Endothelial cell of umbilical vein (primary cell): ENCODE results near the gene CREBL2.

Experiments
- MYC ChIP-seq: IDR thresholded peaks from one replicate; pipeline ENCODE4 v1.6.1; 2011; ENCODE audit warnings: mild to moderate bottlenecking, low read depth, low read length
- POLR2A ChIP-seq: IDR thresholded peaks from 2 replicates; pipeline ENCODE4 v1.6.1; 2012; ENCODE audit warnings: low read depth, mild to moderate bottlenecking, control low read depth, low read length
- TF ChIP-seq, protein P1 (sequence below), 2 donors: IDR thresholded peaks; 1 replicate in 1 of 2; 2 replicates in 1 of 2; pipeline ENCODE4 v1.5.1; 2011; ENCODE audit warnings: low read length in 2 of 2, mild to moderate bottlenecking in 2 of 2, moderate library complexity in 2 of 2, control low read depth in 1 of 2, inconsistent platforms in 1 of 2, low read depth in 1 of 2; ENCODE audit not compliant: insufficient read depth in 1 of 2; ENCODE audit errors: extremely low read depth in 1 of 2

DNA sequence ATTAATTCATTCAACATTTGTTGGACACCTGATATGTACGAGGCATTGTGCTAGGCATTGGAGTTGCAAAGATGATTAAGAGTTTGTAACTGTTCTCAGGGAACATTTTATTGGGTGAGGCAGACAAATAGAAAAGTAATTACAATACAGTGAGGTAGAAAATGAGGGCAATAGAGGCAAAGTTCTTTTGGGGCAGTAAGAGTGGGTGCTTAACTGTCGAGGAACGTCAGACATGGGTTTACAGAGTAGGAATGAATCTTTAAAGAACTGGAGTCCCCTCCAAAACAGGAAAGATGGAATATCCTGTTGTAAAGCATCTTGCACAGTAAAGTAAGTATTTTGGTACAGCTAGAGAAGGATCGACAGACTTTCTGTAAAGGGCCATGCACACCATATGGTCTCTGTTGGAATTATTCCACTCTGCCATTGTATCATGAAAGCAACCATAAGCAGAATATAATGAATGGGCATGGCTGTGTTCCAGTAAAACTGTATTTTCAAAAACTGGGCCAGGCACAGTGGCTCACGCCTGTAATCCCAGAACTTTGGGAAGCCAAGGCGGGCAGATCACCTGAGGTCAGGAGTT is 9.1 kb downstream of the CREBL2 start:
- TF ChIP-seq, protein P1, sequence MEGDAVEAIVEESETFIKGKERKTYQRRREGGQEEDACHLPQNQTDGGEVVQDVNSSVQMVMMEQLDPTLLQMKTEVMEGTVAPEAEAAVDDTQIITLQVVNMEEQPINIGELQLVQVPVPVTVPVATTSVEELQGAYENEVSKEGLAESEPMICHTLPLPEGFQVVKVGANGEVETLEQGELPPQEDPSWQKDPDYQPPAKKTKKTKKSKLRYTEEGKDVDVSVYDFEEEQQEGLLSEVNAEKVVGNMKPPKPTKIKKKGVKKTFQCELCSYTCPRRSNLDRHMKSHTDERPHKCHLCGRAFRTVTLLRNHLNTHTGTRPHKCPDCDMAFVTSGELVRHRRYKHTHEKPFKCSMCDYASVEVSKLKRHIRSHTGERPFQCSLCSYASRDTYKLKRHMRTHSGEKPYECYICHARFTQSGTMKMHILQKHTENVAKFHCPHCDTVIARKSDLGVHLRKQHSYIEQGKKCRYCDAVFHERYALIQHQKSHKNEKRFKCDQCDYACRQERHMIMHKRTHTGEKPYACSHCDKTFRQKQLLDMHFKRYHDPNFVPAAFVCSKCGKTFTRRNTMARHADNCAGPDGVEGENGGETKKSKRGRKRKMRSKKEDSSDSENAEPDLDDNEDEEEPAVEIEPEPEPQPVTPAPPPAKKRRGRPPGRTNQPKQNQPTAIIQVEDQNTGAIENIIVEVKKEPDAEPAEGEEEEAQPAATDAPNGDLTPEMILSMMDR (IDR thresholded peaks at IDR 0.05; ENCODE audit: extremely low read depth in 1 of 2, insufficient read depth in 1 of 2, low read depth in 1 of 2, low read length in 2 of 2): no peak
- TF ChIP-seq MYC: no peak
- no peak for TF ChIP-seq POLR2A
